ENCODE results near the gene LACTB.

DNA sequence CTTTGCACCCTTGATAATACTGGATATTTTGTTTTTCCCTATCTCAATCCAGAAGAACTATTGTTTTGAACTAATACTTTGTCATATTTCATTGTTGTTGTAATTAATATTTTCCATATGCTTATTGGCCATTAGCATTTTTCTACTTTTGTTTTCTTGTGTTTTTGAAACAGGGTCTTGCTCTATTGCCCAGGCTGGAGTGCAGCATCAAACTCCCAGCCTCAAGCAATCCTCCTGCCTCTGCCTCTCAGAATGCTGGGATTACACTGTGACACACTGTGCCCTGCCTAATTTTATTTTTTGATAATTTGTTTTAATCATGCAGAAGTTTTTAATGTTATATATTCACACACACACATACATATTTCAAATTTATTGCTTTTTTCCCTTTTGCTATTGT lies 39.0 kb downstream of the LACTB start:
- TF ChIP-seq ZNF354C (tag by site-specific recombination; IDR thresholded peaks at IDR 0.05; ENCODE audit: borderline replicate concordance, low read depth) (no peak), ZSCAN16 (tag by site-specific recombination; IDR thresholded peaks at IDR 0.05) (no peak), GLIS1 (tag by site-specific recombination; IDR thresholded peaks at IDR 0.05) (no peak)
- TF ChIP-seq, protein P1, sequence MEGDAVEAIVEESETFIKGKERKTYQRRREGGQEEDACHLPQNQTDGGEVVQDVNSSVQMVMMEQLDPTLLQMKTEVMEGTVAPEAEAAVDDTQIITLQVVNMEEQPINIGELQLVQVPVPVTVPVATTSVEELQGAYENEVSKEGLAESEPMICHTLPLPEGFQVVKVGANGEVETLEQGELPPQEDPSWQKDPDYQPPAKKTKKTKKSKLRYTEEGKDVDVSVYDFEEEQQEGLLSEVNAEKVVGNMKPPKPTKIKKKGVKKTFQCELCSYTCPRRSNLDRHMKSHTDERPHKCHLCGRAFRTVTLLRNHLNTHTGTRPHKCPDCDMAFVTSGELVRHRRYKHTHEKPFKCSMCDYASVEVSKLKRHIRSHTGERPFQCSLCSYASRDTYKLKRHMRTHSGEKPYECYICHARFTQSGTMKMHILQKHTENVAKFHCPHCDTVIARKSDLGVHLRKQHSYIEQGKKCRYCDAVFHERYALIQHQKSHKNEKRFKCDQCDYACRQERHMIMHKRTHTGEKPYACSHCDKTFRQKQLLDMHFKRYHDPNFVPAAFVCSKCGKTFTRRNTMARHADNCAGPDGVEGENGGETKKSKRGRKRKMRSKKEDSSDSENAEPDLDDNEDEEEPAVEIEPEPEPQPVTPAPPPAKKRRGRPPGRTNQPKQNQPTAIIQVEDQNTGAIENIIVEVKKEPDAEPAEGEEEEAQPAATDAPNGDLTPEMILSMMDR (tag by site-specific recombination; IDR thresholded peaks at IDR 0.05) = no peak
- TF ChIP-seq, protein P2, sequence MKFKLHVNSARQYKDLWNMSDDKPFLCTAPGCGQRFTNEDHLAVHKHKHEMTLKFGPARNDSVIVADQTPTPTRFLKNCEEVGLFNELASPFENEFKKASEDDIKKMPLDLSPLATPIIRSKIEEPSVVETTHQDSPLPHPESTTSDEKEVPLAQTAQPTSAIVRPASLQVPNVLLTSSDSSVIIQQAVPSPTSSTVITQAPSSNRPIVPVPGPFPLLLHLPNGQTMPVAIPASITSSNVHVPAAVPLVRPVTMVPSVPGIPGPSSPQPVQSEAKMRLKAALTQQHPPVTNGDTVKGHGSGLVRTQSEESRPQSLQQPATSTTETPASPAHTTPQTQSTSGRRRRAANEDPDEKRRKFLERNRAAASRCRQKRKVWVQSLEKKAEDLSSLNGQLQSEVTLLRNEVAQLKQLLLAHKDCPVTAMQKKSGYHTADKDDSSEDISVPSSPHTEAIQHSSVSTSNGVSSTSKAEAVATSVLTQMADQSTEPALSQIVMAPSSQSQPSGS (tag by site-specific recombination; IDR thresholded peaks at IDR 0.05; ENCODE audit: low read depth) = no peak
- TF ChIP-seq, protein P3, sequence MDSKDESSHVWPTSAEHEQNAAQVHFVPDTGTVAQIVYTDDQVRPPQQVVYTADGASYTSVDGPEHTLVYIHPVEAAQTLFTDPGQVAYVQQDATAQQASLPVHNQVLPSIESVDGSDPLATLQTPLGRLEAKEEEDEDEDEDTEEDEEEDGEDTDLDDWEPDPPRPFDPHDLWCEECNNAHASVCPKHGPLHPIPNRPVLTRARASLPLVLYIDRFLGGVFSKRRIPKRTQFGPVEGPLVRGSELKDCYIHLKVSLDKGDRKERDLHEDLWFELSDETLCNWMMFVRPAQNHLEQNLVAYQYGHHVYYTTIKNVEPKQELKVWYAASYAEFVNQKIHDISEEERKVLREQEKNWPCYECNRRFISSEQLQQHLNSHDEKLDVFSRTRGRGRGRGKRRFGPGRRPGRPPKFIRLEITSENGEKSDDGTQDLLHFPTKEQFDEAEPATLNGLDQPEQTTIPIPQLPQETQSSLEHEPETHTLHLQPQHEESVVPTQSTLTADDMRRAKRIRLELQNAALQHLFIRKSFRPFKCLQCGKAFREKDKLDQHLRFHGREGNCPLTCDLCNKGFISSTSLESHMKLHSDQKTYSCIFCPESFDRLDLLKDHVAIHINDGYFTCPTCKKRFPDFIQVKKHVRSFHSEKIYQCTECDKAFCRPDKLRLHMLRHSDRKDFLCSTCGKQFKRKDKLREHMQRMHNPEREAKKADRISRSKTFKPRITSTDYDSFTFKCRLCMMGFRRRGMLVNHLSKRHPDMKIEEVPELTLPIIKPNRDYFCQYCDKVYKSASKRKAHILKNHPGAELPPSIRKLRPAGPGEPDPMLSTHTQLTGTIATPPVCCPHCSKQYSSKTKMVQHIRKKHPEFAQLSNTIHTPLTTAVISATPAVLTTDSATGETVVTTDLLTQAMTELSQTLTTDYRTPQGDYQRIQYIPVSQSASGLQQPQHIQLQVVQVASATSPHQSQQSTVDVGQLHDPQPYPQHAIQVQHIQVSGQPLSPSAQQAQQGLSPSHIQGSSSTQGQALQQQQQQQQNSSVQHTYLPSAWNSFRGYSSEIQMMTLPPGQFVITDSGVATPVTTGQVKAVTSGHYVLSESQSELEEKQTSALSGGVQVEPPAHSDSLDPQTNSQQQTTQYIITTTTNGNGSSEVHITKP (tag by site-specific recombination; IDR thresholded peaks at IDR 0.05) = no peak
